Right lobe of liver (tissue), 6 donors: ENCODE results near the gene RFX8. TPM values are rescaled to one million over a fixed set of nuclear protein-coding genes. Genes with fewer than 3 reads are reported as not detected.

Experiments used
- ATAC-seq, 4 donors: fragments of 200-7000 bp; cut with Tn5 transposase; one replicate each; pipeline ENCODE4 v1.9.1; 2020; ENCODE audit warnings: mild to moderate bottlenecking in 4 of 4, moderate library complexity in 4 of 4
- DNase-seq, 3 donors: peaks; one replicate each; pipeline ENCODE4 v3.0.0-alpha.2; 2020
- H3K27ac ChIP-seq, 3 donors: fragments of 200-600 bp; one replicate each; pipeline ENCODE4 v1.8.0; 2022
- H3K27me3 ChIP-seq, 2 donors: fragments of 200-600 bp; one replicate each; pipeline ENCODE4 v1.8.0; 2022
- H3K36me3 ChIP-seq, 4 donors: fragments of 200-600 bp; sonication (generic) in 1 of 4; one replicate each; pipeline versions ENCODE4 v1.5.1 to v1.8.0; 2017 to 2022; ENCODE audit warnings: control low read depth in 1 of 4
- H3K4me1 ChIP-seq, 4 donors: fragments of 200-600 bp; sonication (generic) in 1 of 4; one replicate each; pipeline versions ENCODE4 v1.5.1 to v1.8.0; 2017 to 2022; ENCODE audit warnings: control low read depth in 1 of 4
- H3K4me3 ChIP-seq, 3 donors: fragments of 200-600 bp; one replicate each; pipeline ENCODE4 v1.8.0; 2022
- H3K9me3 ChIP-seq, 4 donors: fragments of 200-600 bp; sonication (generic) in 1 of 4; one replicate each; pipeline versions ENCODE4 v1.5.1 to v1.8.0; 2017 to 2022; ENCODE audit warnings: control low read depth in 1 of 4
- CTCF ChIP-seq, 4 donors: fragments of 200-600 bp in 3 of 4; fragments of 450-650 bp in 1 of 4; IDR thresholded peaks; one replicate each; pipeline versions ENCODE4 v1.5.1 to v1.8.0; 2016 to 2022; ENCODE audit warnings: antibody characterized with exemption in 4 of 4, mild to moderate bottlenecking in 2 of 4
- POLR2A ChIP-seq: fragments of 450-650 bp; IDR thresholded peaks from one replicate; pipeline ENCODE4 v1.6.1; 2017; ENCODE audit warnings: antibody characterized with exemption, mild to moderate bottlenecking
- WGBS: methylation state at CpG from one replicate; pipeline ENCODE4 v1.1.6; 2018; ENCODE audit warnings: low coverage, low lambda C conversion rate; ENCODE audit not compliant: insufficient coverage; ENCODE audit errors: missing lambda C conversion rate; 5-methylcytosine and 5-hydroxymethylcytosine counted together
- intact Hi-C, 2 donors: fragments of 100-400 bp; cut with DNase I; formaldehyde crosslinking; loops; one replicate each; pipeline versions ENCODE4 v1.11.2 to v1.14.1; 2022
- total RNA-seq, 6 experiments: library from RNA; depleted of rRNA in 2 of 6; stranded (reverse); fragments of >200 nt in 2 of 6; fragmentation: NEBNext Ultra II Directional in 3 of 6; extraction: Animal tissue kit (Norgen Biotek cat#: 25700) in 3 of 6; gene quantifications; one replicate each; pipeline versions ENCODE4 v1.1.0 to v1.2.4, GENCODE V29; 2016 to 2023
- donor health status: DM: no; HTN: yes; CAD: no.
- donor health status: DM: no; HTN: no; CAD: no.
- donor health status: DM: no; HTN: no; CAD: no.
- donor health status: DM: no; HTN: yes; CAD: no.
- donor health status: DM: no; HTN: yes; CAD: no.

The RFX8 gene
- total RNA-seq, 6 experiments from 2014 or later = not detected

GRCh38 chr2:101400506-101401325, 74.2 kb downstream of the RFX8 start:
- no peak for DNase-seq
- no peaks in the 10 kb centered on the region for H3K27me3 ChIP-seq
- no peak overlapping the region for H3K27ac ChIP-seq
- 61% methylated on average over 17 of the region's 18 CpGs for WGBS
- no peaks in the 10 kb centered on the region for H3K9me3 ChIP-seq
- TF ChIP-seq CTCF (IDR thresholded peaks at IDR 0.05) (no peak), POLR2A (no peak)
- intact Hi-C loops = no loop called here
- H3K4me3 ChIP-seq = no peak overlapping the region
- H3K36me3 ChIP-seq = no peaks in the 10 kb centered on the region
- H3K4me1 ChIP-seq = no peaks in the 10 kb centered on the region
- ATAC-seq = no peak

GRCh38 chr2:101400048-101400447, 74.9 kb downstream of the RFX8 start:
- Histone ChIP-seq H3K4me3 (no peak overlapping the region), H3K27ac (no peak overlapping the region), H3K9me3 (no peaks in the 10 kb centered on the region), H3K27me3 (no peaks in the 10 kb centered on the region), H3K4me1 (no peaks in the 10 kb centered on the region), H3K36me3 (no peaks in the 10 kb centered on the region)
- 83% methylated on average over 8 of the region's 8 CpGs for WGBS
- intact Hi-C loops = no loop called here
- DNase-seq (no peak), ATAC-seq (peak in 1 of 4 donors; percentile 27)
- TF ChIP-seq POLR2A = no peak
- TF ChIP-seq CTCF (IDR thresholded peaks at IDR 0.05) = no peak

DNA sequence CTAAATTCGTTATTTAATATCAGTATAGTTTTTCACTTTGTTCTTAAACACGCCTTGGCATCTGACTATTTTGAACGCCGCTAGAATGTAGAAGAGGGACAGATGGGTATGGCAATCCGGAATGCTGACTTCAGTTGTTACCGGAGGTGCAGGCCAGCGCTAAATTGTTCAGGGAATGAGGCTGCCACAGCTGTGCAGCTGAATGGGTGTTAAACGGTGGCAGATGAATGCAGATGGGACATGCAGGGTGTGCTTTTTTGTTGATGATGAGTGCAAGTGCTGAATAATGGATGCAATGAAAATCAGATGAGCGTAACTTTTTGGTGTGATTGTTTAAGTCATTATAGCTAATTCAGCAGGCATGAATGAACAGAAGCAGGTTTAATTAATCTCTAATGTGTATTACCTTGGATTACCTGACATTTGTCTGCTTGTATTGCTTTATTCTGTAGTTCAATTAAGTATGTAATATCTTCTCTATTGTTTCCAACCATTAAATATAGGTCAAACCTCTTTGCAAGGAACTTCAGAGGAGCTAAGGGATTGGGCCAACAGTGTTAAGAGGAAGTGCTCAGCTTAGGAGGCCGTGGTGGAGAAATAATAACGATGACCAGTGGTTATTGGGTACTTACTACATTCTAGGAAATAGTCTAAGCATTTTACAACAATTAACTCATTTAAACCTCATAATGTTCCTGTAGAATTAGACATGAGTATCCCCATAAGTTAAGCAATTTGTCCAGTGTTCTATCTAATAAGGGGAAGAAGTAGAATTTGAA, 75.7 kb downstream of the RFX8 start:
- no peaks in the 10 kb centered on the region for H3K36me3 ChIP-seq
- intact Hi-C loops = no loop called here
- no peaks in the 10 kb centered on the region for H3K4me1 ChIP-seq
- 66% methylated on average over 11 of the region's 11 CpGs for WGBS
- no peak for TF ChIP-seq CTCF (IDR thresholded peaks at IDR 0.05)
- no peak for TF ChIP-seq POLR2A
- no peaks in the 10 kb centered on the region for H3K9me3 ChIP-seq
- no peak overlapping the region for H3K27ac ChIP-seq
- H3K27me3 ChIP-seq = no peaks in the 10 kb centered on the region
- H3K4me3 ChIP-seq = no peak overlapping the region
- ATAC-seq (no peak), DNase-seq (no peak)

DNA sequence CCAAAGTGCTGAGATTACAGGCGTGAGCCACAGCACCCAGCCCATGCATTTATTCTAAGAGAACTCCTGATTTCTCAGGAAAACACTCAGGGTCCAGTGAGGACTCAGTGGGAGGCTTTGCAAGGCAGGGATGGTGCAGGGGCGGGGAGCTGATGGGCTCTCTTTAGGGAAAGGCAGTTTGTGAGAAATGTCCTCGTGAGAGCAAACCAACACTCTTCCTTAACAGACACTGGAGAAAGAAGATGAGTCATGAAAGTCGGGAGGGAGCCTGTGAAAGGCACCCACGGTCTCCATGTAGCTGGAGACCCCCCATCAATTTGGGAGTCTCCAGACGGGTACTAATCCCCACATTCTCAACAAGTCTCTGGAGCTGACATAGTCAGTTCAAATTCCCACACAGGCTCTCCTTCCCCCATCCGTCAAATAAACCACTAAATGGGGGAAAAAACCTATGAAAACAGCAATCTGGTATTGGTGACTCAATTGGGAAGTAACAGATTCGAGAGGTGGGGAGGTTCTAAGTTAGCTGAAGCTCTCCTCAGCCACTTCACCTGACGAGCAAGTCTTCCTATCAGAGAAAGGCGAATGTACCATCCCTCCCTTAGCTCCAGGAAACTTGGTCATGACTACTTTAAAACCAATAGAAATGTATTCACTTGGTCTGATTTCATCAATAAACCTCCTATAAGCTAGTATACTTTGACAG, 76.6 kb downstream of the RFX8 start:
- Histone ChIP-seq H3K27me3 (no peaks in the 10 kb centered on the region), H3K9me3 (no peaks in the 10 kb centered on the region), H3K36me3 (no peaks in the 10 kb centered on the region), H3K4me1 (no peaks in the 10 kb centered on the region), H3K27ac (no peak overlapping the region), H3K4me3 (no peak overlapping the region)
- WGBS = 49% methylated on average over 9 of the region's 10 CpGs
- intact Hi-C loops = no loop called here
- DNase-seq (no peak), ATAC-seq (no peak)
- no peak for TF ChIP-seq POLR2A
- TF ChIP-seq CTCF (IDR thresholded peaks at IDR 0.05) = no peak
